NCI-H1417 (cell line): ENCODE measurements around the gene FBXO48.
"Not testable (repeated sequence)": the region's sequence is repeated elsewhere in the genome, so short reads cannot be mapped to it uniquely, and the experiment has no call there.

ENCODE experiments used
- DNase-seq, 3 experiments: peaks; one replicate each; lab custom pipeline; 2025; lab: John Stamatoyannopoulos, UW

FBXO48 gene

GRCh38 chr2:68471385-68471784, 4.3 kb upstream of the FBXO48 start:
- DNase-seq = no peak

- DNase-seq = peak in 1 of 3 experiments; percentile 28
These were observed 2.8 kb upstream of the FBXO48 start for GRCh38 chr2:68469935-68470334.

GRCh38 chr2:68468801-68469200, 1.7 kb upstream of the FBXO48 start:
- no peak for DNase-seq

DNA sequence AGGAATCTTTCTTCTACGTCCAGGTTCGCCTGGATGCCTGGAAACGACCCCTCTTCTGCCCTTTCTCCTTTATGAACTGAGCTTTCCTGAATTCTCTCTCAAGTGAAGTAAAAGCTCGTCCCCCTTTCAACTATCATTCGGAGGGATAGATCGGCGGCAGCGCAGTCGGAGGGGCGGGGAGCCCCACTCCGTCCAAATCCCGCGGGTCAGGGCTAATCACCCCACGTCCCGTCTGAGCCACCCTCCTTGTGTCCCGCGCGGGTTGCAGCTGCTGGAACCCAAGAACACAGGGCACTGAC, 367 bp downstream of the FBXO48 start:
- DNase-seq = no peak

GRCh38 chr2:68466361-68466777, 725 bp downstream of the FBXO48 start:
- DNase-seq = peak in 1 of 3 experiments; percentile 50

GRCh38 chr2:68465081-68465916, 1.8 kb downstream of the FBXO48 start:
- no peak for DNase-seq

DNA sequence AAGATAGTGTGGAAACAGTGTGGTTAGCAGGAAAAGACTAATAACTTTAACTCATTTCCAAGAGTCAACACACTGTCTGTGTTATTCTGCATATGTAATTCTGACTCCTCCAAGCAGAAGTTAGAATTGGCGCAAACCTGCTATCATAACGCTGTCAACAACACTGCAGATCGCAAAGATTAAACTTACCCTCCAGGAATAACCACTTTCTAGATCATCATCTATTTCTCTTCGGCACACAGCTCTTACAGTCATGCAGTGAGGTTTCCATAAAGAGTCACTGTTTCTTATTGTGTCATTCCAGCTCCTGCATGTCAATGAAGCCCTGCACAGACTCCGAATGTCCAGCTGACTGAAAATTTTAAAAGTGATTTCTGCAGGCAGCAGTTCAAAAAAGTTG, 2.4 kb downstream of the FBXO48 start:
- DNase-seq = no peak

DNA sequence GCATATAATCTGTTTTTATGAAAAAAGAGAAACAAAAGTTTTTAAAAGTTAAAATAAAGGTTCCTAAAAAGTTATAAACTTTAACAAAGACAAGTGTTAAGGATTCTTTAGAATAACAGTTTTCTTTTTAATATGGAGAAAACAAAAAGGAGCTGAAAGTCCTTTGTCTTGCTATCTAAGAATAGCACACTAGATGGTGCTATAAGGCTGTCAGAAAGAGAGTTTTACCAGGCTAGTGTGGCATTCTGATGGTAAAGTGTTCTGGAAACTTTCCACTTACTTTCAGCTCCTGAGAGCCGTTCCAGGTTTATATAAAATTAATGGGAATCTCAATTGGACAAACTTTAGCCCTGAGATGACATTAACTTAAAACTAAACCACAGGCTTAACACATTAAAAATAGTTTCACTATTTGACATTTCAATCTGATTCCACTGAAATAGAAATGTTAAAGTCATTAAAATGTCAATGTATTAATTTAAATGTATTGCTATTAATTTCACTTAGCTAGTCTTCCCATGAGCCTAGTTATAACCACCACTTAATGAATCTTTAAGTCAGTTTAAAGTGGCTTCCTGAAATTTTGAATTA, 3.7 kb downstream of the FBXO48 start:
- peak in 2 of 3 experiments; percentile 69 to 82 for DNase-seq

- DNase-seq = no peak
These were observed 8.1 kb downstream of the FBXO48 start for GRCh38 chr2:68458981-68459380.

- DNase-seq = no peak
These were observed 10.9 kb downstream of the FBXO48 start for GRCh38 chr2:68456198-68456597.

DNA sequence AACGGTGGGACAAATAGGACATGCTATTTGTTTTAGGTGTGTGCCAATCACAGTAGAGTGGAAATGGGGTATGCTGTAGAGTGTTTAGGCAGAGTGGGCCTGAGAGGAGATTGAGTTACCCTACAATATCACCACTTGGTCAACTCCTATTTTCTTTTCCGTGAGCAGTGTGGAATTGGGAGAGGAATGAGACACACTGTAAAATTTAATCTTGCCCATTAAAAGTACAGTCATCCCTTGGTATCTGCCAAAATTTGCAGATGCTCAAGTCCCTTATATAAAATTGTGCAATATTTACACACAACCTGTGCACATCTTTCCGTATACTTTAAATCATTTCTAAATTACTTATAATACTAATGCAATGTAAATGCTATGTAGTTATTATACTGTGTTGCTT, 12.4 kb downstream of the FBXO48 start:
- DNase-seq = no peak

DNA sequence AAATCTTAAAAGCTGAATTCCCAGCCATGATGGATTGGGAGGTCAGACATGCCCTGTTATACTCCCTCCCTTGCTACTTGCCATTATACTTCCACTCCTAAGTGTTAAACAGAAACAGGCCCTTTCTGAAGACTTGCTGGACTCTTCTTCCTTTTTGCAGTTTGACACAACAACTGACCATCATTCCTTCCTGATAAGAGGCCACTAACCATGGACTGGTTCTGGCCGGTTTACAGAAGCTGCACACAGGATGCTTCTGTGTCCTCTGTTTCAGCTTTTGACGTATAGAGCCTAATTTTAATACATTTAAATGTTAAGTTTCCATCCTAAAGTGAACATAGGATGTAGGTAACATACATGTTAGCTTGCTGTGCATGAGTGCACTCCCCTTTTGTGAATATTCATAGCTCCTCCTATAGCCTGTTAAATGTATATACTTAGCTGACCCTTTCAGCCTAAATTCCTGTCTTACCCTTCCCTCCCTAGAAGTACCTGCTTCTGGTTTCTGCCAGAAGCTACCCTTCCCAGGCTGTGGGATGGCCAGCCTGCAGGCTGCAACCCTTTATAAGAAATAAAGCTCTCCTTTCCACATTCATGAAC, 13.2 kb downstream of the FBXO48 start:
- DNase-seq = no peak

DNA sequence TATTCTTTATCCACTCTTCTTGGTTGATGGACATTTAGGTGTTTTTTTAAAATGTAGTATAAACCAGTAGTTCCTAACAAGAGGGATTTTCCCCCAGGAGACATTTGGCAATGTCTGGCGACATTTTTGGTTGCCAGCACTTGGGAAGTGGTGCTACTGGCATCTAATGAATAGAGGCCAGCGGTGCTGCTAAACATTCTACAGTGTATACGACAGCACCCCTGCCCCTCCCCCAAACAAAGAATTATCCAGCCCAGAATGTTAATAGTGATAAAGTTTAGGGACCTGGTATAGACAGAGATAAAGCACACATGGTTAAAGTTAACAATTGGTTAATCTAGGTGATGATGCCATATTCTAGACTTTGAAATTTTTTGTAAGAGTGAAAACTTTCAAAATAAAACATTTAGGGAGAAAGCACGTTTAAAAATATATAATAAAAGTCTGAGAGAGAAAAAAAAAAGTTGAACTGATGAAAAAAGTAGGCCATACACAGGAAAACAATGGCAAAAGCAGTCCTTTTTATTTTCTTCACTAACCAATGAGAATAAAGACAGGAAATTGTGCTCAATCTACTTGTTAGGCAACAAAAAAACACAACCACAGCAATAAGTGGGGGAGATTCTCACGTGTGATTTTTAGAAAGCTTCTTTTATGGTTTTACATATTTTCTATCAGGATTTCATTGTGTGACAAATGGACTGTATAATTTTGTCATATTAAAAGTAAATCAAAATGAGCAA, 14.8 kb downstream of the FBXO48 start:
- DNase-seq = peak in 2 of 3 experiments; percentile 24 to 74

- peak in 2 of 3 experiments; percentile 31 to 70 for DNase-seq
These were observed 18.1 kb downstream of the FBXO48 start for GRCh38 chr2:68448671-68449653.

DNA sequence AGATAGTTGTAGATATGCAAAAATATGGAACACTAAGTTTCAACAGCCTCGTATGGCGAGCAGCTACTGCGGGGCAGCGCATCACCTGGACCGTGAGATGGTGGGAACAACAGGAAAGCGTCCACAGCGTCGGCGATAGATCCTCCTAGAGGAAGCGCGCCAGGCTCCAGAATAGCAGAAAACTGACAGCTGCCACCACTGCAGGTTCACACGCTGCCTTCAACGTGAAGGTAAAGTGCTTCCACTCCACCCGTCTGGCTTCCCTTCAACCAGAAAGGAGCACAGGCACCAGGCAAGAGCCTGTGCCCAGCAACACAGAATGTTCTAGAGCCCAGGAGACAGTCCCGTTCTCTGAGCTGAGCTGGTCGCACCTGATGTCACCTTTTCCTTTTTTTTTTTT, 20.0 kb downstream of the FBXO48 start:
- DNase-seq = no peak

GRCh38 chr2:68446425-68446824, 20.7 kb downstream of the FBXO48 start:
- DNase-seq = not testable (repeated sequence)

DNA sequence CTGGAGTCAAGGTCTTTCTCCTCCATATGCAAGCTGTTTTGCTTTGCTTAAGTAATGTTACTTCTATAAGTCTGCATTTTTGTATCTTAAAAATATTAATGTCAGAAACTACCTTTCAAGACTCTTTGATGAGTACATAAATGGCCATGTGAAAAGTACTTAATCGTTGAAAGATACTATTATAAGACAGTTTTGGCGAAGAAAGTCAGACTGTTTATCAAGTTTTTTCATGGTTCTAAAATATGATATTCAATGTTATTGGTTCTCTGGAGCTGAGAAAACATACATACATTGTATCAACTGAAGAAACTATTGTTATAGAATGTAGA, 25.1 kb downstream of the FBXO48 start:
- no peak for DNase-seq

DNA sequence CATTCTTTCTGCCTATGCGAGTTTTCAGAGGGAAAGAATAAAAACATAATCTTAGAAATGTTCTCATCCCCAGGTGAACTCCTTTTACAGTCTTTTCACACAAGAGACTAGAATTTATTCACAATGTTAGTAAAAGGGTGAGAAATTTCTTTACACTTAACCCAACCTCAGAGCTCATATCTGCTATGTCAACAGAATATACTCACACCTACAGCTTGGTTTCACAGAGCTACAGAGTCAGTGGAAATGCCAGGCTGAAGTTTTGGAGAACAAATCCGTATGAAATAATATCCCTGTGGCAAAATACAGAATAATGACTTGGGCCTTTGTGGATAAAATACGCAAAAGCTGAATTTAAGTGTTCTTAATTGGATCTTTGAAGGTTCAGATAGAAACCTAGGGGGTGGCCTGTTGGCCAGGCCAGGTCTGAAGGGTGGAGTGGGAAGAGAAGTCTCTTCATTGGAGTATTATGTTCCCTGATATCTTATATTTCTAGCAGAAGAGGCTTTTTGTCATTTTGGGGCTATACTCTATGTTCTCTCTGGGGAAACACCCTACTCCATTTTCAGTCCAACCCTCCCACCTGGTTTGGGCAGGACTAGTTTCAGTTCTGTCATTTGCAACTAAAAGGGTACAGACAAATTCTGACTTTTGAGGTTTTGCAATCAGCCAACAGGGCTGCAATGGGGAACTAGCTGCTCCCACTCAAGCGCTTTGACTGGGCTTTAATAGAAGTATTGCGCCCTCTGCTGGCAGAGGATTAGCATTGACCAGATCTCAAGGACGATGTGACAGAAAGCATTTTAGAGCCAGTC, 25.7 kb downstream of the FBXO48 start:
- DNase-seq = peak; percentile 75 to 95 (median 91)

GRCh38 chr2:68438455-68439303, 28.4 kb downstream of the FBXO48 start:
- no peak for DNase-seq

GRCh38 chr2:68436270-68436669, 30.8 kb downstream of the FBXO48 start:
- no peak for DNase-seq
